Spleen (tissue), 11 donors: Measurements from ENCODE around the gene CMC1. TPM values are rescaled to one million over a fixed set of nuclear protein-coding genes. Genes with fewer than 3 reads are reported as not detected.
"Not testable (repeated sequence)": the region's sequence is repeated elsewhere in the genome, so short reads cannot be mapped to it uniquely, and the experiment has no call there.

Source experiments
- DNase-seq: peaks from one replicate; pipeline ENCODE4 v3.0.0-alpha.2; 2020
- H3K27ac ChIP-seq, 8 donors: fragments of 200-600 bp; sonication (generic) in 7 of 8; 1 replicate in 4 of 8; 2 replicates in 4 of 8; pipeline versions ENCODE4 v1.5.0 to v1.8.0; 2016 to 2021; ENCODE audit warnings: inconsistent platforms in 4 of 8, mild to moderate bottlenecking in 4 of 8, moderate library complexity in 1 of 8
- H3K27me3 ChIP-seq, 7 donors: fragments of 200-600 bp; sonication (generic) in 6 of 7; replicated peaks in 1 of 7; 1 replicate in 4 of 7; 2 replicates in 3 of 7; pipeline versions ENCODE4 v1.5.0 to v1.8.0; 2016 to 2021; ENCODE audit warnings: inconsistent platforms in 3 of 7, mild to moderate bottlenecking in 1 of 7
- H3K36me3 ChIP-seq, 6 donors: fragments of 200-600 bp; sonication (generic) in 5 of 6; 1 replicate in 4 of 6; 2 replicates in 2 of 6; pipeline versions ENCODE4 v1.5.0 to v1.8.0; 2016 to 2021; ENCODE audit warnings: inconsistent platforms in 2 of 6
- H3K4me1 ChIP-seq, 6 donors: fragments of 200-600 bp; sonication (generic) in 5 of 6; 1 replicate in 3 of 6; 2 replicates in 3 of 6; pipeline versions ENCODE4 v1.5.0 to v1.8.0; 2016 to 2021; ENCODE audit warnings: inconsistent platforms in 3 of 6
- H3K4me3 ChIP-seq, 8 donors: fragments of 200-600 bp; sonication (generic) in 7 of 8; 1 replicate in 4 of 8; 2 replicates in 4 of 8; pipeline versions ENCODE4 v1.5.0 to v1.8.0; 2016 to 2021; ENCODE audit warnings: inconsistent platforms in 4 of 8, mild to moderate bottlenecking in 4 of 8, moderate library complexity in 2 of 8
- H3K9me3 ChIP-seq, 8 donors: fragments of 200-600 bp; sonication (generic) in 7 of 8; 1 replicate in 4 of 8; 2 replicates in 4 of 8; pipeline versions ENCODE4 v1.5.0 to v1.8.0; 2016 to 2021; ENCODE audit warnings: inconsistent platforms in 4 of 8
- CTCF ChIP-seq, 11 experiments: fragments of 200-600 bp in 7 of 11; fragments of 450-650 bp in 4 of 11; sonication (generic) in 4 of 11; IDR thresholded peaks in 8 of 11; conservative IDR thresholded peaks in 3 of 11; 1 replicate in 7 of 11; 2 replicates in 4 of 11; pipeline versions ENCODE4 v1.4.0 to v1.8.0; 2016 to 2021; ENCODE audit warnings: antibody characterized with exemption in 11 of 11, inconsistent platforms in 4 of 11, mild to moderate bottlenecking in 1 of 11
- POLR2A ChIP-seq, 3 donors: fragments of 450-650 bp; IDR thresholded peaks; one replicate each; pipeline ENCODE4 v1.5.1; 2017; ENCODE audit warnings: antibody characterized with exemption in 3 of 3, mild to moderate bottlenecking in 1 of 3
- POLR2AphosphoS5 ChIP-seq, 3 donors: sonication (generic); formaldehyde crosslinking; IDR thresholded peaks; one replicate each; pipeline ENCODE4 v1.5.1; 2017; ENCODE audit warnings: antibody characterized with exemption in 3 of 3
- WGBS, 5 donors: extraction: QIAGEN DNeasy Blood & Tissue Kit in 3 of 5; methylation state at CpG; one replicate each; pipeline versions ENCODE4 v1.1.5 to v1.1.7; 2013 to 2018; 5-methylcytosine and 5-hydroxymethylcytosine counted together
- intact Hi-C: fragments of 100-400 bp; cut with DNase I; formaldehyde crosslinking; loops from one replicate; pipeline ENCODE4 v1.15.0; 2023; ENCODE audit warnings: low total_unique reads
- polyA plus RNA-seq, 3 donors: library from polyadenylated mRNA; stranded (reverse); fragments of 200-250 nt; gene quantifications; one replicate each; pipeline ENCODE4 v1.2.1, GENCODE V29; 2013
- total RNA-seq, 7 donors: library from RNA; depleted of rRNA in 3 of 7; stranded (reverse); fragments of >200 nt in 3 of 7; fragmentation: NEBNext Ultra II Directional in 4 of 7; extraction: Animal tissue kit (Norgen Biotek cat#: 25700) in 4 of 7; gene quantifications; one replicate each; pipeline versions ENCODE4 v1.1.0 to v1.2.1, GENCODE V29; 2016 to 2021
- donor health status: healthy with polysubstance abuse.
- donor health status: DM: no; HTN: no; CAD: no; lungs with moderate emphysema.
- donor health status: DM: no; HTN: no; CAD: no.
- donor health status: Bipolar disorder and iron deficiency.
- donor health status: healthy.
- donor health status: DM: no; HTN: no; CAD: no.
- donor health status: DM: yes; HTN: yes; CAD: no.

Gene CMC1
- total and polyA plus RNA-seq, 10 donors: 32.8 to 59.5 (median 39.9) TPM

GRCh38 chr3:28268989-28269388 lies 27.6 kb downstream of the CMC1 start:
- Histone ChIP-seq H3K36me3 (peaks cover 0 to 90% (median 18%) of the 10 kb centered on the region in 6 donors), H3K27ac (no peak overlapping the region), H3K4me1 (no peaks in the 10 kb centered on the region), H3K27me3 (no peaks in the 10 kb centered on the region), H3K9me3 (peaks cover 0 to 39% (median 33%) of the 10 kb centered on the region in 8 donors), H3K4me3 (no peak overlapping the region)
- no peak for DNase-seq
- intact Hi-C loops: no loop called here
- WGBS, 5 donors: 66 to 92% (median 80%) methylated on average over 1 of the region's 1 CpG
- TF ChIP-seq CTCF (IDR thresholded peaks at IDR 0.05 in 8 of 11, conservative IDR thresholded peaks at IDR 0.05 in 3 of 11): peak in 4 of 11 experiments; percentile 8 to 18 (median 13)
- no peak for TF ChIP-seq POLR2A (IDR thresholded peaks at IDR 0.05)

- WGBS, 5 donors: 94 to 98% (median 97%) methylated on average over 2 of the region's 2 CpGs
- not testable (repeated sequence) for H3K27me3 ChIP-seq, DNase-seq
Observed at GRCh38 chr3:28269884-28270283, 28.5 kb downstream of the CMC1 start.

GRCh38 chr3:28273837-28274236 lies 32.4 kb downstream of the CMC1 start:
- Histone ChIP-seq H3K36me3 (peaks cover 0 to 66% (median 18%) of the 10 kb centered on the region in 6 donors), H3K4me3 (no peak overlapping the region), H3K27me3 (no peaks in the 10 kb centered on the region), H3K27ac (no peak overlapping the region), H3K9me3 (peaks cover 0 to 49% (median 42%) of the 10 kb centered on the region in 8 donors), H3K4me1 (peaks cover 0 to 5% (median 0%) of the 10 kb centered on the region in 6 donors)
- intact Hi-C loops: no loop called here
- no peak for TF ChIP-seq CTCF (IDR thresholded peaks at IDR 0.05 in 8 of 11, conservative IDR thresholded peaks at IDR 0.05 in 3 of 11)
- no peak for TF ChIP-seq POLR2A (IDR thresholded peaks at IDR 0.05)
- TF ChIP-seq POLR2AphosphoS5 (IDR thresholded peaks at IDR 0.05): no peak
- DNase-seq: no peak

More at GRCh38 chr3:28269884-28270283, 28.5 kb downstream of the CMC1 start:
- H3K36me3 ChIP-seq: peaks cover 0 to 81% (median 18%) of the 10 kb centered on the region in 6 donors
- peaks cover 0 to 48% (median 42%) of the 10 kb centered on the region in 8 donors for H3K9me3 ChIP-seq
- intact Hi-C loops, H3K4me1 ChIP-seq, H3K27ac ChIP-seq, H3K4me3 ChIP-seq: not testable (repeated sequence)

GRCh38 chr3:28278918-28279317 lies 37.5 kb downstream of the CMC1 start:
- H3K9me3 ChIP-seq: peaks cover 0 to 11% (median 9%) of the 10 kb centered on the region in 8 donors
- peaks cover 0 to 22% (median 0%) of the 10 kb centered on the region in 6 donors for H3K36me3 ChIP-seq
- no peak for TF ChIP-seq POLR2AphosphoS5 (IDR thresholded peaks at IDR 0.05)
- DNase-seq: no peak
- H3K4me1 ChIP-seq: peaks cover 0 to 5% (median 0%) of the 10 kb centered on the region in 6 donors
- no peaks in the 10 kb centered on the region for H3K27me3 ChIP-seq
- intact Hi-C loops: no loop called here
- no peak overlapping the region for H3K27ac ChIP-seq
- 84 to 94% (median 93%) methylated on average over 2 of the region's 2 CpGs for WGBS, 5 donors
- no peak overlapping the region for H3K4me3 ChIP-seq

- H3K4me3 ChIP-seq: no peak overlapping the region
- H3K27me3 ChIP-seq: no peaks in the 10 kb centered on the region
- peaks cover 0 to 7% (median 0%) of the 10 kb centered on the region in 6 donors for H3K4me1 ChIP-seq
- peaks cover 0 to 13% (median 0%) of the 10 kb centered on the region in 6 donors for H3K36me3 ChIP-seq
- no peak overlapping the region for H3K27ac ChIP-seq
- no peak for DNase-seq
- 63 to 77% (median 74%) methylated on average over 4 of the region's 4 CpGs for WGBS, 5 donors
- intact Hi-C loops: no loop called here
- peaks cover 0 to 3% (median under 1%) of the 10 kb centered on the region in 8 donors for H3K9me3 ChIP-seq
- no peak for TF ChIP-seq POLR2A (IDR thresholded peaks at IDR 0.05)
- no peak for TF ChIP-seq POLR2AphosphoS5 (IDR thresholded peaks at IDR 0.05)
- TF ChIP-seq CTCF (IDR thresholded peaks at IDR 0.05 in 8 of 11, conservative IDR thresholded peaks at IDR 0.05 in 3 of 11): no peak
Observed at GRCh38 chr3:28279770-28280169, 38.4 kb downstream of the CMC1 start.
